GM19351 (cell line): ENCODE data around the gene TRIM67.
"Not testable (repeated sequence)": the region's sequence is repeated elsewhere in the genome, so short reads cannot be mapped to it uniquely, and the experiment has no call there.

Experiments used
- ATAC-seq: cut with Tn5 transposase; IDR thresholded peaks from one replicate; pipeline ENCODE4 v1.9.1; 2021; ENCODE audit warnings: mild to moderate bottlenecking, moderate library complexity; ENCODE audit not compliant: unreplicated experiment

The TRIM67 gene

GRCh38 chr1:231203259-231204057 lies 41.6 kb downstream of the TRIM67 start:
- ATAC-seq, result no peak

- no peak for ATAC-seq
Observed at GRCh38 chr1:231206856-231207255, 45.0 kb downstream of the TRIM67 start.

DNA sequence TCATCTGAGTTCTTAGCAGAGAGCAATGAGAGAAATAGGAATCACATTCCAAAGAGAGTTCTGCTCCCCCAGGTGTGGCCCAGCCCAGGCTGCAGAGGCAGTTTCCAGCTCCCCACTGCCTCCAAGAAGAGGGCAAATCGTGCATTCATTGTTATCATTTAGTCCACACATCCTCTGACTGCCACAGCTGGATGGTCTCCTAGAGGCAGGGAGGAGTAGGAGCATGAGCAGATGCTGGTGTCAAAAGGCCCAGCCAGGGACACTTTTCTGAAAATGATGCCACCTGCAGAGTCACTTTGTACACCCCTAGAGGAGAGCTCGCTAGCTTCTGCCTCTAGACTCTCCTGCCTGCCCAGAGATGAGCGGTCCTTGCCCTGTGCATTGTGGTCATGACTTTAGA lies 45.6 kb downstream of the TRIM67 start:
- no peak for ATAC-seq

DNA sequence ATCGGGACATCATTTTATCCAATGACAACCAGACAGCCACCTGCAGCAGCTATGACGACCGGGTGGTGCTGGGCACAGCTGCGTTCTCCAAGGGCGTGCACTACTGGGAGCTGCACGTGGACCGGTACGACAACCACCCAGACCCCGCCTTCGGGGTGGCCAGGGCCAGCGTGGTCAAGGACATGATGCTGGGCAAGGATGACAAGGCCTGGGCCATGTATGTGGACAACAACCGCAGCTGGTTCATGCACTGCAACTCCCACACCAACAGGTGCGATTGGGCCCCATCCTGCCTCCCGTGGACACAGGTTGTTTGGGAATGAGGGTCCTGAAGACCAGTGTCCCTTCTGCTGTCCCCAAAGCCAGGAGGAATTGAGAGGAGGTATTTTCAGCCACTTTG lies 47.1 kb downstream of the TRIM67 start:
- ATAC-seq, result no peak

GRCh38 chr1:231209531-231209930 lies 47.7 kb downstream of the TRIM67 start:
- ATAC-seq, result no peak

- ATAC-seq, result no peak
Observed at GRCh38 chr1:231210126-231210525, 48.3 kb downstream of the TRIM67 start.

- peak; percentile 79 for ATAC-seq
Observed at GRCh38 chr1:231211005-231211857, 49.4 kb downstream of the TRIM67 start.

GRCh38 chr1:231212301-231212700 lies 50.4 kb downstream of the TRIM67 start:
- ATAC-seq, result not testable (repeated sequence)

- ATAC-seq, result no peak
Observed at GRCh38 chr1:231213831-231214573, 52.1 kb downstream of the TRIM67 start.

- ATAC-seq, result peak; percentile 34
Observed at GRCh38 chr1:231214918-231215680, 53.2 kb downstream of the TRIM67 start.

DNA sequence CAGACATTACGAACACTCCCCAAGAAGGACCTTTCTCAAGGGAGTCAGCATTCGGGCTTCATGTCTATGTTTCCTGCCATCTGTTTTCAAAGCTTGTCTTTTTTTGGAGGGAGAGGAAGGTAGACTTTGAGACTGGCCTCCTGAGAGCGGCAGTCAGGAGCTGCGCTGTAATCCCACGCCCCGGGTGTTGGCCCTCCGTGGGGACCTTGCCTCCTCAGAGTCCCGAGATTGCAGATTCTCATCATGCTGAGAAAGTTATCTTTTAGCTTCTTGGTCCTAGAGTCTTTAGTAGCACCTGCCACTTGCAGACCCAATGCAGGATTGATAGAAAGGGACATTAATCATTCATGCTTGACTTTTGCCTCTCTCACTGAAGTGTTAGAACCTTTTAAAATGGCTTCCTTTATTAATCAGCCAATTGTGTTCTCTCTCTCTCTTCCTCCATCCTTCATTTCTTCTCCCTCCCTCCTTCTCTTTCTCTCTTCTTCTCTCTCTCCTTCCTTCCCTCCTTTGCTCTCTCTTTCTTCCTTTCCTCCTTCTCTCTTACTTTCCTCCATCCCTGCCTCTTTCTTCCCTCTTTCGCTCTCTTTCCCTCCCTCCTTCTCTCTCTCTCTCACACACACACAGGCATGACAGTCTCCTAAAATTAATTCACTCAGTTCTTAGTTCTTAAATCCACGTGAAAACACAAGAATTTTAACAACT lies 54.0 kb downstream of the TRIM67 start:
- peak; percentile 8 for ATAC-seq

DNA sequence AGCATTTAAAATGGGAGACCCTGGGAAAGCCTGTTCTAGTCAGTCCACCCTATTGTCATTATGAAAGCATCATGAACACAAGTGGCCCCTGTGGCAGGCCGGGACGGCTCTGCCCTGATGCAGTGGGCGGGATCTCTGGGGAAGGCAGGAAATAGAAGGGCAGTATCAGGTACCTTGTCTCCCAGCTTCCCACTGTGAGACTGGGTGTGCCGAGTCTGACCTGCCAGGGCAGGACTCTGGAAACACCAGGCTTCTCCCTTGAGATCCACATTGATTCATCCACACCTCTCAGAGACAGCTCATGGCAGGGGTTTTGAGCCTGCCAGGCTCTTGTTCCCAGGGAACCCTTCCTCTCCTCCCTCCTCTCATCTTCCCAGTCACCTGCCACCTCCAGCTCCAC lies 54.6 kb downstream of the TRIM67 start:
- ATAC-seq, result no peak

DNA sequence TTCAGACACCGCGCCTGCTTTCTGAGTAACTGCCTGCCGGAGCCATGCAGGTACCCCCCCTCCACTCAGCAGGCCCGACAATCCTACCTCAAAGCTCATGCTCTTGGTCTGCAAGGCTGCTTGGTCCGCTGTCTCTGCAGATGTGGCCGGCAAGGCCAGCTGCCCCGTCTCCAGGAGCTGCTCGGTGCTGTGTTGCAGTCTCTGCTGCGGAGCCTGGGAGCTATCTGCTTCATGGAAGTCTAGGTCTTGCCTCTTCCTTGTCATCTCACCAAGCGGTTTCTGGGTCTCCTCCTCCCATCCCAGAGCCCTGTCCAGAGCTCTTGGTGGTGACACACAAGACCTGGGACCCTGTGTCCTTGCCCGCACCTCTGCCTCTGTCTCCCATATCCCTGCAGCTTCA lies 55.2 kb downstream of the TRIM67 start:
- no peak for ATAC-seq

DNA sequence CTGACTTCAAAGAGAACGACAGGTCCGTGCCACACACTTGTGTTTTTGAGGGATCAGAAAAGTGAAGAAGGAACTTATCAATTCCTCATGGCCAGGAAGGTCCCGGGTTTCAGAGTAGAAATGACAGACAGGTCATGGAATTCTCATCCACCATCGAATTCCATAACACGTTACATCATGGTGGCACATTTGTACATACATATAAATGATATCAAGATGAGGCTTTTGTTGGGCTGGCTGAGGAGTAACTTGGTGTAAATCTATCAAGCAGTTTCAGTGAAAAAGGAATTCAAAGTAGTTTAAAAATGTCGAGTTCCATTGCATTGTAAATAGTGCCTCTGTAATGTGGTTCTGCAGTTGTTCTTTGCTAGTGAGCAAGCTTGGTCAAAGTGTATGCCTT lies 56.2 kb downstream of the TRIM67 start:
- ATAC-seq, result no peak

DNA sequence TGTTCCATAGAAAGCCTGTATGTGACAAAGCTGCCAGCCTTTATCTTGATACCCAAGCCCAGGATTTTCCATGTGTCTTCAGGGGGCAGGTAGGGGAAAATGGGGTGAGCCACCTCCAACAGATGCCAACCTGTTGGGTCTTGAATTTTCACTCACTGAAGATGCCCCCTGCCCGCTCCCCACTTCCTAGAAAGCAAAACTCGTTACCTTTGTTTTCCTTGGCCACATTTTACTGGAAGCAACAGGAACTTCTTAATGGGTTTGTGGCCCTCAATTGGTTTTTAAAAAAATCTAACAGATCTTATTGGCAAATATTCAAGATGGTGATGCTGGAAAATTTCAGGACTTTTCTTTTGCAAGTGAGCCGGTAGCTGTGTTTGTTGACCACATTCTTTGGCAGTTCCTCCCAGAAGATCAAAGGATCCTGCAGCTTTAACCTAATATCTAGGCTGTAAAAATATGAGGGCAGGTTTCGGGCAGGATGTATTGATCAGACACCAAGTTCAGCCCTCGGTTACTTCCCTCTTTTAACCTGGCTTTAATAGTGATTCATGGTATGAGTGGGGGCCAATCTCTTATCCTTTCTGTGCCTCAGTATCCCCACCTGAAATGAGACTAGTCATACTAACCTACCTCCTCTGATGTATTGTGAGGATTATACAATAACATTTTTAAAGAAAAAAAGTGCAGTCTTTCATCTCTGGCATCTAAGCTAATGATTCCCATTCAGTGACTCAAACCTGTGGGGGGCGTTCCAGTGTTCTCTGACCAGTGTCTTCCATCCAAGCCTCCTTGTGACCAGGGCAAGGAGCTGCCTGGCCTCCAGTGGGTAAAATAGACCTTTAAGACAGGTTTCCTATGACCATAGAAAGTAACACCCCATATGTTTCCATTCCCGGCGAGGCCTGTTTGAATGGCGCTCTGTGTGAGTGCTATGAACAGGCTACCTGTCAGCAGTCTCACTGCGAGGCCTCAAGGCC lies 57.9 kb downstream of the TRIM67 start:
- ATAC-seq, result no peak

GRCh38 chr1:231220801-231221200 lies 58.9 kb downstream of the TRIM67 start:
- no peak for ATAC-seq

GRCh38 chr1:231226156-231226555 lies 64.3 kb downstream of the TRIM67 start:
- ATAC-seq, result no peak

DNA sequence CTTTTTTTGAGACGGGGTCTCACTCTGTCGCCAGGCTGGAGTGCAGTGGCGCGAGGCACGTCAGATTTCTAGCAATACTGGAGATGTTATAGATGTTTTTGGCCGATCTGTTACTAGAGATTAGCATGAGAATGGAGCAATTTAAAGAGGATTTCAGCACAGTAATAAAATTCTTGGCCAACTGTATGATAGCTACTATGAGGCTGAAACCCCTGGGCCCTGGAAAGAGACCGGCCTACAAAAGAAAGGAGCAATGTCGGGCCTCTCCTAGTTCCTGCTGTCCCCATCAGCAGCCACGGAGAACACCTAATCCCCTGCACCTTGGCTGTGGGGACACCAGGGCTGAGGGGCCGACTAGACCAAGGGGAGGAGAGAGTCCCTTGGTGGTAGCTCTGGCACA lies 69.7 kb downstream of the TRIM67 start:
- no peak for ATAC-seq
